SK-N-SH (cell line): ENCODE measurements around the gene NBPF1.
"Not testable (repeated sequence)": the region's sequence is repeated elsewhere in the genome, so short reads cannot be mapped to it uniquely, and the experiment has no call there.

Experiments used
- CTCF ChIP-seq: fragments of 200-600 bp; sonication (generic); IDR thresholded peaks from 2 replicates; pipeline ENCODE4 v1.6.1; 2017; ENCODE audit warnings: antibody characterized with exemption, mild to moderate bottlenecking, moderate library complexity
- EZH2phosphoT487 ChIP-seq: fragments of 200-600 bp; sonication (generic); IDR thresholded peaks from 2 replicates; pipeline ENCODE4 v1.6.1; 2017; ENCODE audit warnings: low read depth, mixed run types, mild to moderate bottlenecking, antibody characterized with exemption, moderate library complexity, borderline replicate concordance
- FOSL2 ChIP-seq: IDR thresholded peaks from 2 replicates; pipeline ENCODE4 v1.4.0; 2012; ENCODE audit warnings: low read depth, mild to moderate bottlenecking, moderate library complexity, borderline replicate concordance
- MEF2A ChIP-seq: IDR thresholded peaks from 2 replicates; pipeline ENCODE4 v1.4.0; 2012; ENCODE audit warnings: low read depth, borderline replicate concordance
- REST ChIP-seq: IDR thresholded peaks from 2 replicates; pipeline ENCODE4 v1.6.1; 2012; ENCODE audit warnings: mild to moderate bottlenecking, low read depth, low read length, moderate library complexity
- SIN3A ChIP-seq: IDR thresholded peaks from 2 replicates; pipeline ENCODE4 v1.6.1; 2012; ENCODE audit warnings: low read depth, mild to moderate bottlenecking, low read length, moderate library complexity, borderline replicate concordance
- TEAD4 ChIP-seq: IDR thresholded peaks from 2 replicates; pipeline ENCODE4 v1.4.0; 2012; ENCODE audit warnings: mild to moderate bottlenecking, borderline replicate concordance; ENCODE audit not compliant: insufficient read depth
- USF2 ChIP-seq: fragments of 150-350 bp; IDR thresholded peaks from 2 replicates; pipeline ENCODE4 v1.6.1; 2017; ENCODE audit warnings: antibody characterized with exemption, low read length, low read depth, borderline replicate concordance
- YY1 ChIP-seq: IDR thresholded peaks from 2 replicates; pipeline ENCODE4 v1.4.0; 2012; ENCODE audit warnings: low read depth, mild to moderate bottlenecking

- not testable (repeated sequence) for TF ChIP-seq SIN3A, YY1, USF2, CTCF, EZH2phosphoT487, FOSL2, REST, MEF2A, TEAD4
Measured at GRCh38 chr1:16534829-16535456, 78.4 kb downstream of the NBPF1 start.
